K562 (cell line): ENCODE measurements around the gene PLK5. TPM values are rescaled to one million over a fixed set of nuclear protein-coding genes. Genes with fewer than 3 reads are reported as not detected.

Experiments used
- ATAC-seq: fragments of 200-7000 bp; cut with Tn5 transposase; 3 replicates; pipeline ENCODE4 v1.9.1; 2020; ENCODE audit warnings: moderate library complexity
- BruUV-seq: library from RNA; stranded (reverse); fragments of 400-500 nt; replicated peaks from 2 replicates; lab custom pipeline; 2021; lab: Mats Ljungman, UMichigan
- CTCF ChIA-PET: fragments of 300-600 bp; formaldehyde crosslinking; extraction: SDS; loops from one replicate; lab custom pipeline; 2021; ENCODE audit warnings: low intra/inter-chr PET ratio; lab: Yijun Ruan, JAX
- POLR2A ChIA-PET: fragments of 300-600, 350-650 bp; sonication (Branson Sonifier 250); formaldehyde crosslinking; extraction: SDS; loops from one replicate; lab custom pipeline; 2021; ENCODE audit warnings: antibody characterized with exemption, inconsistent platforms; lab: Yijun Ruan, JAX
- DNase-seq, 4 experiments: peaks; one replicate each; pipeline versions ENCODE4 v3.0.0 to v3.0.0-alpha.2; 2011 to 2018; ENCODE audit warnings: low spot score in 3 of 4, mixed read lengths in 3 of 4; ENCODE audit errors: extremely low read depth in 1 of 4
- FAIRE-seq: peaks from 2 replicates; lab custom pipeline; 2011; peaks lifted over from hg19 to GRCh38; lab: Jason Lieb, UNC
- H2AFZ ChIP-seq: 2 replicates; pipeline ENCODE4 v1.6.0; 2011; ENCODE audit warnings: low read depth, low read length, control low read depth, inconsistent platforms
- H3K27ac ChIP-seq: fragments of 200-600 bp; 3 replicates; pipeline ENCODE4 v1.8.0; 2011; ENCODE audit warnings: low read depth, mild to moderate bottlenecking, control low read depth, inconsistent platforms, low read length, moderate library complexity, mixed read lengths; ENCODE audit errors: extremely low read depth
- H3K27me3 ChIP-seq, 2 experiments: fragments of 300-600 bp in 1 of 2; 2 replicates in 1 of 2; 3 replicates in 1 of 2; pipeline versions ENCODE4 v1.6.0 to v1.8.0; 2011; ENCODE audit warnings: inconsistent platforms in 2 of 2, low read length in 2 of 2, mild to moderate bottlenecking in 1 of 2, mixed read lengths in 1 of 2, moderate library complexity in 1 of 2; ENCODE audit not compliant: control insufficient read depth in 2 of 2, insufficient read depth in 2 of 2
- H3K36me3 ChIP-seq: fragments of 300-600 bp; 3 replicates; pipeline ENCODE4 v1.8.0; 2011; ENCODE audit warnings: mild to moderate bottlenecking, low read length, inconsistent platforms; ENCODE audit not compliant: control insufficient read depth, insufficient read depth
- H3K4me1 ChIP-seq, 2 experiments: fragments of 200-600 bp in 1 of 2; replicated peaks in 1 of 2; 2 replicates in 1 of 2; 3 replicates in 1 of 2; pipeline versions ENCODE4 v1.5.1 to v1.8.0; 2011; ENCODE audit warnings: inconsistent platforms in 2 of 2, low read length in 2 of 2, mild to moderate bottlenecking in 1 of 2, mixed read lengths in 1 of 2, moderate library complexity in 1 of 2; ENCODE audit not compliant: control insufficient read depth in 2 of 2, insufficient read depth in 2 of 2
- H3K4me2 ChIP-seq: 2 replicates; pipeline ENCODE4 v1.6.1; 2011; ENCODE audit warnings: low read length, control low read depth, inconsistent platforms, mixed read lengths; ENCODE audit not compliant: insufficient read depth
- H3K4me3 ChIP-seq: fragments of 200-600 bp; sonication (generic), shearing (Covaris generic); 2 replicates; pipeline ENCODE4 v1.5.1; 2016; ENCODE audit warnings: control low read depth, inconsistent platforms
- H3K79me2 ChIP-seq: fragments of 200-600 bp; 3 replicates; pipeline ENCODE4 v1.8.0; 2011; ENCODE audit warnings: low read length, inconsistent platforms; ENCODE audit not compliant: control insufficient read depth, insufficient read depth
- H3K9ac ChIP-seq, 2 experiments: 2 replicates each; pipeline versions ENCODE4 v1.6.0 to v1.6.1; 2011; ENCODE audit warnings: low read depth in 2 of 2, low read length in 2 of 2, control low read depth in 1 of 2, inconsistent platforms in 1 of 2, mild to moderate bottlenecking in 1 of 2, mixed read lengths in 1 of 2; ENCODE audit not compliant: insufficient read depth in 1 of 2
- H3K9me1 ChIP-seq: one replicate; pipeline ENCODE4 v1.6.0; 2011; ENCODE audit warnings: inconsistent platforms, mild to moderate bottlenecking, low read length, moderate library complexity; ENCODE audit not compliant: control insufficient read depth, insufficient read depth
- H3K9me3 ChIP-seq: replicated peaks from 2 replicates; pipeline ENCODE4 v1.5.1; 2011; ENCODE audit warnings: low read depth, low read length, inconsistent platforms; ENCODE audit not compliant: control insufficient read depth, insufficient read depth
- H4K20me1 ChIP-seq: replicated peaks from 2 replicates; pipeline ENCODE4 v1.6.1; 2011; ENCODE audit warnings: low read length, inconsistent platforms, mixed read lengths; ENCODE audit not compliant: control insufficient read depth, insufficient read depth
- BRF1 ChIP-seq: IDR thresholded peaks from 3 replicates; pipeline ENCODE4 v1.6.1; 2011; ENCODE audit warnings: borderline replicate concordance, mild to moderate bottlenecking; ENCODE audit not compliant: insufficient read length; ENCODE audit errors: extremely low read depth
- CBX1 ChIP-seq: sonication (generic); IDR thresholded peaks from 2 replicates; pipeline ENCODE4 v1.6.1; 2016; ENCODE audit warnings: antibody characterized with exemption, low read depth, mild to moderate bottlenecking
- EGR1 ChIP-seq: fragments of 450-650 bp; conservative IDR thresholded peaks from 2 replicates; pipeline ENCODE4 v1.6.1; 2017; ENCODE audit warnings: mild to moderate bottlenecking
- ELK1 ChIP-seq: sonication (generic); formaldehyde crosslinking; IDR thresholded peaks from 2 replicates; pipeline ENCODE4 v1.8.1; 2022; ENCODE audit warnings: missing genetic modification reagents
- HMG20A ChIP-seq: fragments of 450-650 bp; formaldehyde crosslinking; conservative IDR thresholded peaks from 2 replicates; pipeline ENCODE4 v1.4.0; 2020; ENCODE audit warnings: mild to moderate bottlenecking, mixed read lengths
- NCOR1 ChIP-seq: fragments of 450-650 bp; IDR thresholded peaks from 2 replicates; pipeline ENCODE4 v1.6.1; 2016; ENCODE audit warnings: mild to moderate bottlenecking, moderate library complexity
- PML ChIP-seq: IDR thresholded peaks from 2 replicates; pipeline ENCODE4 v1.6.1; 2012; ENCODE audit warnings: low read length, inconsistent platforms
- SFPQ ChIP-seq: fragments of 200-400 bp; formaldehyde crosslinking; IDR thresholded peaks from 2 replicates; pipeline ENCODE4 v1.6.1; 2017; ENCODE audit warnings: mild to moderate bottlenecking, low read depth, low read length, moderate library complexity
- TAF15 ChIP-seq: fragments of 200-400 bp; formaldehyde crosslinking; IDR thresholded peaks from 2 replicates; pipeline ENCODE4 v1.6.1; 2017; ENCODE audit warnings: mild to moderate bottlenecking, low read depth, low read length, moderate library complexity
- TEAD1 ChIP-seq, 2 experiments: fragments of 450-650 bp in 1 of 2; sonication (generic) in 1 of 2; formaldehyde crosslinking; IDR thresholded peaks; 2 replicates each; pipeline versions ENCODE4 v1.4.0 to v1.8.0; 2020 to 2022; ENCODE audit warnings: mild to moderate bottlenecking in 2 of 2, missing genetic modification reagents in 1 of 2
- ZBTB8A ChIP-seq: fragments of 450-650 bp; IDR thresholded peaks from 2 replicates; pipeline ENCODE4 v1.6.1; 2018; ENCODE audit warnings: mild to moderate bottlenecking, moderate library complexity; ENCODE audit not compliant: partially characterized antibody
- ZNF124 ChIP-seq: sonication (generic); formaldehyde crosslinking; IDR thresholded peaks from 2 replicates; pipeline ENCODE4 v1.8.1; 2022; ENCODE audit warnings: missing genetic modification reagents
- ZNF311 ChIP-seq: fragments of 250-450 bp; sonication (Bioruptor Pico); IDR thresholded peaks from 2 replicates; pipeline ENCODE4 v1.4.0; 2020; ENCODE audit warnings: mild to moderate bottlenecking, moderate library complexity
- ZNF324 ChIP-seq: fragments of 250-450 bp; sonication (Bioruptor Pico); IDR thresholded peaks from 2 replicates; pipeline ENCODE4 v1.4.0; 2020; ENCODE audit warnings: mild to moderate bottlenecking
- ZSCAN29 ChIP-seq: fragments of 450-650 bp; IDR thresholded peaks from 2 replicates; pipeline ENCODE4 v1.6.1; 2017
- WGBS: fragments of 100-300 bp; shearing (Covaris generic); methylation state at CpG from one replicate; pipeline ENCODE4 v1.1.6; 2016; ENCODE audit warnings: low coverage, mixed read lengths; ENCODE audit not compliant: insufficient coverage; ENCODE audit errors: missing lambda C conversion rate; 5-methylcytosine and 5-hydroxymethylcytosine counted together
- in situ Hi-C: fragments of 300-500 bp; cut with MboI; formaldehyde crosslinking; loops from 4 replicates; pipeline ENCODE4 v1.15.0; 2018; ENCODE audit warnings: inconsistent platforms, mixed read lengths
- intact Hi-C: fragments of 100-400 bp; cut with micrococcal nuclease; formaldehyde crosslinking; loops from 2 replicates; pipeline ENCODE4 v1.14.2; 2022
- polyA plus RNA-seq, 8 experiments: library from polyadenylated mRNA; depleted of rRNA in 4 of 8; stranded (reverse) in 5 of 8; unstranded in 3 of 8; fragments of >200 nt; fragmentation: Nextera tagmentation in 2 of 8; fragmentation: Illumina TruSeq in 1 of 8; extraction: Ambion mirVana in 2 of 8; extraction: Trizol in 1 of 8; gene quantifications; 2 replicates each; pipeline versions ENCODE4 v1.2.1 to v1.2.3, GENCODE V29; 2011 to 2014; ENCODE audit warnings: inconsistent platforms in 1 of 8, missing spikeins in 1 of 8
- total RNA-seq, 7 experiments: library from RNA; depleted of rRNA in 6 of 7; stranded (reverse); fragments of >200 nt in 6 of 7; fragmentation: Illumina TruSeq in 2 of 7; extraction: Trizol in 2 of 7; gene quantifications; 2 replicates each; pipeline versions ENCODE4 v1.2.1 to v1.2.3, GENCODE V29; 2011 to 2021; ENCODE audit warnings: low replicate concordance in 1 of 7

Gene PLK5
- total and polyA plus RNA-seq, 9 of the 15 experiments (the other 6 are each of a cell fraction or from before 2014, with no cell fraction given) = 0.04 to 0.23 (median 0.11) TPM; not detected in 5

GRCh38 chr19:1570836-1571235 lies 47.0 kb downstream of the PLK5 start:
- H2AFZ ChIP-seq = no peak overlapping the region
- DNase-seq (no peak), FAIRE-seq (no peak), ATAC-seq (no peak)
- in situ Hi-C loops (no loop called here), intact Hi-C loops (no loop called here)
- no peaks in the 10 kb centered on the region for H3K36me3 ChIP-seq
- no peaks in the 10 kb centered on the region for H3K9me3 ChIP-seq
- H3K79me2 ChIP-seq = peaks cover 15% of the 10 kb centered on the region
- H3K9ac ChIP-seq = no peak overlapping the region
- BruUV-seq = no TSS peak
- ChIA-PET POLR2A (no interaction called here), CTCF (interaction anchor here (0.7 kb wide), 1 partner anchor 54 kb away, joined by 3 read pairs; no protein-coding TSS in a partner anchor)
- 83% methylated on average over 13 of the region's 13 CpGs for WGBS
- no peak overlapping the region for H3K4me2 ChIP-seq
- H3K27me3 ChIP-seq = no peaks in the 10 kb centered on the region
- no peaks in the 10 kb centered on the region for H3K9me1 ChIP-seq
- peaks cover 2% of the 10 kb centered on the region for H4K20me1 ChIP-seq
- TF ChIP-seq TEAD1 (CRISPR knock-in tag; IDR thresholded peaks at IDR 0.05) (no peak), ELK1 (CRISPR knock-in tag) (no peak), ZNF124 (CRISPR knock-in tag) (no peak), SFPQ (no peak), HMG20A (no peak), ZSCAN29 (no peak), CBX1 (no peak), ZNF311 (CRISPR knock-in tag) (no peak), BRF1 (no peak), TAF15 (no peak), ZNF324 (CRISPR knock-in tag) (no peak), ZBTB8A (no peak), NCOR1 (no peak), PML (no peak), EGR1 (no peak)
- H3K4me3 ChIP-seq = no peak overlapping the region
- no peak overlapping the region for H3K27ac ChIP-seq
- peaks cover 12 to 54% of the 10 kb centered on the region in 2 experiments for H3K4me1 ChIP-seq
